K562 (cell line): ENCODE results near the gene DBT. TPM values are rescaled to one million over a fixed set of nuclear protein-coding genes. Genes with fewer than 3 reads are reported as not detected.

Experiments
- ATAC-seq: fragments of 200-7000 bp; cut with Tn5 transposase; 3 replicates; pipeline ENCODE4 v1.9.1; 2020; ENCODE audit warnings: moderate library complexity
- BruUV-seq: library from RNA; stranded (reverse); fragments of 400-500 nt; replicated peaks from 2 replicates; lab custom pipeline; 2021; lab: Mats Ljungman, UMichigan
- CTCF ChIA-PET: fragments of 300-600 bp; formaldehyde crosslinking; extraction: SDS; loops from one replicate; lab custom pipeline; 2021; ENCODE audit warnings: low intra/inter-chr PET ratio; lab: Yijun Ruan, JAX
- POLR2A ChIA-PET: fragments of 300-600, 350-650 bp; sonication (Branson Sonifier 250); formaldehyde crosslinking; extraction: SDS; loops from one replicate; lab custom pipeline; 2021; ENCODE audit warnings: antibody characterized with exemption, inconsistent platforms; lab: Yijun Ruan, JAX
- DNase-seq, 4 experiments: peaks; one replicate each; pipeline versions ENCODE4 v3.0.0 to v3.0.0-alpha.2; 2011 to 2018; ENCODE audit warnings: low spot score in 3 of 4, mixed read lengths in 3 of 4; ENCODE audit errors: extremely low read depth in 1 of 4
- FAIRE-seq: peaks from 2 replicates; lab custom pipeline; 2011; peaks lifted over from hg19 to GRCh38; lab: Jason Lieb, UNC
- H2AFZ ChIP-seq: 2 replicates; pipeline ENCODE4 v1.6.0; 2011; ENCODE audit warnings: low read depth, low read length, control low read depth, inconsistent platforms
- H3K27ac ChIP-seq: fragments of 200-600 bp; 3 replicates; pipeline ENCODE4 v1.8.0; 2011; ENCODE audit warnings: low read depth, mild to moderate bottlenecking, control low read depth, inconsistent platforms, low read length, moderate library complexity, mixed read lengths; ENCODE audit errors: extremely low read depth
- H3K27me3 ChIP-seq, 2 experiments: fragments of 300-600 bp in 1 of 2; 2 replicates in 1 of 2; 3 replicates in 1 of 2; pipeline versions ENCODE4 v1.6.0 to v1.8.0; 2011; ENCODE audit warnings: inconsistent platforms in 2 of 2, low read length in 2 of 2, mild to moderate bottlenecking in 1 of 2, mixed read lengths in 1 of 2, moderate library complexity in 1 of 2; ENCODE audit not compliant: control insufficient read depth in 2 of 2, insufficient read depth in 2 of 2
- H3K36me3 ChIP-seq: fragments of 300-600 bp; 3 replicates; pipeline ENCODE4 v1.8.0; 2011; ENCODE audit warnings: mild to moderate bottlenecking, low read length, inconsistent platforms; ENCODE audit not compliant: control insufficient read depth, insufficient read depth
- H3K4me1 ChIP-seq, 2 experiments: fragments of 200-600 bp in 1 of 2; replicated peaks in 1 of 2; 2 replicates in 1 of 2; 3 replicates in 1 of 2; pipeline versions ENCODE4 v1.5.1 to v1.8.0; 2011; ENCODE audit warnings: inconsistent platforms in 2 of 2, low read length in 2 of 2, mild to moderate bottlenecking in 1 of 2, mixed read lengths in 1 of 2, moderate library complexity in 1 of 2; ENCODE audit not compliant: control insufficient read depth in 2 of 2, insufficient read depth in 2 of 2
- H3K4me2 ChIP-seq: 2 replicates; pipeline ENCODE4 v1.6.1; 2011; ENCODE audit warnings: low read length, control low read depth, inconsistent platforms, mixed read lengths; ENCODE audit not compliant: insufficient read depth
- H3K4me3 ChIP-seq: fragments of 200-600 bp; sonication (generic), shearing (Covaris generic); 2 replicates; pipeline ENCODE4 v1.5.1; 2016; ENCODE audit warnings: control low read depth, inconsistent platforms
- H3K79me2 ChIP-seq: fragments of 200-600 bp; 3 replicates; pipeline ENCODE4 v1.8.0; 2011; ENCODE audit warnings: low read length, inconsistent platforms; ENCODE audit not compliant: control insufficient read depth, insufficient read depth
- H3K9ac ChIP-seq, 2 experiments: 2 replicates each; pipeline versions ENCODE4 v1.6.0 to v1.6.1; 2011; ENCODE audit warnings: low read depth in 2 of 2, low read length in 2 of 2, control low read depth in 1 of 2, inconsistent platforms in 1 of 2, mild to moderate bottlenecking in 1 of 2, mixed read lengths in 1 of 2; ENCODE audit not compliant: insufficient read depth in 1 of 2
- H3K9me1 ChIP-seq: one replicate; pipeline ENCODE4 v1.6.0; 2011; ENCODE audit warnings: inconsistent platforms, mild to moderate bottlenecking, low read length, moderate library complexity; ENCODE audit not compliant: control insufficient read depth, insufficient read depth
- H3K9me3 ChIP-seq: replicated peaks from 2 replicates; pipeline ENCODE4 v1.5.1; 2011; ENCODE audit warnings: low read depth, low read length, inconsistent platforms; ENCODE audit not compliant: control insufficient read depth, insufficient read depth
- H4K20me1 ChIP-seq: replicated peaks from 2 replicates; pipeline ENCODE4 v1.6.1; 2011; ENCODE audit warnings: low read length, inconsistent platforms, mixed read lengths; ENCODE audit not compliant: control insufficient read depth, insufficient read depth
- CTCF ChIP-seq, 3 experiments: IDR thresholded peaks in 2 of 3; conservative IDR thresholded peaks in 1 of 3; 2 replicates each; pipeline ENCODE4 v1.5.1; 2011 to 2012; ENCODE audit warnings: low read length in 3 of 3, mild to moderate bottlenecking in 3 of 3, control low read depth in 2 of 3, improper control_type of control experiment in 1 of 3, inconsistent platforms in 1 of 3, low read depth in 1 of 3, mixed read lengths in 1 of 3, moderate library complexity in 1 of 3; ENCODE audit not compliant: insufficient read depth in 2 of 3
- HMBOX1 ChIP-seq: sonication (generic); IDR thresholded peaks from 2 replicates; pipeline ENCODE4 v1.6.1; 2016
- RAD21 ChIP-seq, 2 experiments: fragments of 250-450 bp in 1 of 2; fragments of 450-650 bp in 1 of 2; sonication (Bioruptor Pico) in 1 of 2; formaldehyde crosslinking in 1 of 2; IDR thresholded peaks in 1 of 2; conservative IDR thresholded peaks in 1 of 2; 2 replicates each; pipeline versions ENCODE4 v1.4.0 to v1.8.0; 2020 to 2022; ENCODE audit warnings: mild to moderate bottlenecking in 2 of 2, moderate library complexity in 1 of 2
- RBM22 ChIP-seq: fragments of 200-400 bp; formaldehyde crosslinking; IDR thresholded peaks from 2 replicates; pipeline ENCODE4 v1.6.1; 2018; ENCODE audit warnings: low read length, low read depth; ENCODE audit not compliant: poor library complexity, severe bottlenecking
- REST ChIP-seq, 2 experiments: fragments of 450-650 bp; formaldehyde crosslinking in 1 of 2; IDR thresholded peaks; 2 replicates each; pipeline versions ENCODE4 v1.4.0 to v1.6.1; 2014 to 2020; ENCODE audit warnings: mild to moderate bottlenecking in 2 of 2, borderline replicate concordance in 1 of 2, low read depth in 1 of 2
- ZNF23 ChIP-seq: fragments of 250-450 bp; sonication (Bioruptor Pico); IDR thresholded peaks from 2 replicates; pipeline ENCODE4 v1.4.0; 2020; ENCODE audit warnings: mild to moderate bottlenecking
- ZNF232 ChIP-seq: sonication (generic); formaldehyde crosslinking; IDR thresholded peaks from 2 replicates; pipeline ENCODE4 v1.8.0; 2022; ENCODE audit warnings: mild to moderate bottlenecking, missing genetic modification reagents
- ZNF511 ChIP-seq: sonication (generic); formaldehyde crosslinking; IDR thresholded peaks from 2 replicates; pipeline ENCODE4 v1.8.0; 2022; ENCODE audit warnings: mild to moderate bottlenecking, missing genetic modification reagents
- ZNF766 ChIP-seq: fragments of 200-800 bp; sonication (Bioruptor generic); conservative IDR thresholded peaks from 2 replicates; pipeline ENCODE4 v1.6.1; 2016; ENCODE audit warnings: missing genetic modification characterization, missing compliant biosample characterization
- WGBS: fragments of 100-300 bp; shearing (Covaris generic); methylation state at CpG from one replicate; pipeline ENCODE4 v1.1.6; 2016; ENCODE audit warnings: low coverage, mixed read lengths; ENCODE audit not compliant: insufficient coverage; ENCODE audit errors: missing lambda C conversion rate; 5-methylcytosine and 5-hydroxymethylcytosine counted together
- in situ Hi-C: fragments of 300-500 bp; cut with MboI; formaldehyde crosslinking; loops from 4 replicates; pipeline ENCODE4 v1.15.0; 2018; ENCODE audit warnings: inconsistent platforms, mixed read lengths
- intact Hi-C: fragments of 100-400 bp; cut with micrococcal nuclease; formaldehyde crosslinking; loops from 2 replicates; pipeline ENCODE4 v1.14.2; 2022
- polyA plus RNA-seq, 8 experiments: library from polyadenylated mRNA; depleted of rRNA in 4 of 8; stranded (reverse) in 5 of 8; unstranded in 3 of 8; fragments of >200 nt; fragmentation: Nextera tagmentation in 2 of 8; fragmentation: Illumina TruSeq in 1 of 8; extraction: Ambion mirVana in 2 of 8; extraction: Trizol in 1 of 8; gene quantifications; 2 replicates each; pipeline versions ENCODE4 v1.2.1 to v1.2.3, GENCODE V29; 2011 to 2014; ENCODE audit warnings: inconsistent platforms in 1 of 8, missing spikeins in 1 of 8
- total RNA-seq, 7 experiments: library from RNA; depleted of rRNA in 6 of 7; stranded (reverse); fragments of >200 nt in 6 of 7; fragmentation: Illumina TruSeq in 2 of 7; extraction: Trizol in 2 of 7; gene quantifications; 2 replicates each; pipeline versions ENCODE4 v1.2.1 to v1.2.3, GENCODE V29; 2011 to 2021; ENCODE audit warnings: low replicate concordance in 1 of 7

The DBT gene
- total and polyA plus RNA-seq, 9 of the 15 experiments (the other 6 are each of a cell fraction or from before 2014, with no cell fraction given): 2.7 to 13.5 (median 7.3) TPM

GRCh38 chr1:100277866-100278265 lies 28.2 kb upstream of the DBT start:
- FAIRE-seq (peak; percentile 37), ATAC-seq (peak; percentile 72; the same call in 2 of the 3 replicates), DNase-seq (peak in 2 of 4 experiments; percentile 21)
- no TSS peak for BruUV-seq
- 38% methylated on average over 1 of the region's 1 CpG for WGBS
- intact Hi-C loops: loop anchor here (5.0 kb wide), 1 partner anchor 179 kb away; no protein-coding TSS in a partner anchor
- no peak overlapping the region for H3K9ac ChIP-seq
- no peaks in the 10 kb centered on the region for H4K20me1 ChIP-seq
- no peaks in the 10 kb centered on the region for H3K9me1 ChIP-seq
- CTCF ChIA-PET: interaction anchor here (0.5 to 0.6 kb wide), 2 partner anchors 71 to 88 kb away, joined by 3 read pairs; no protein-coding TSS in a partner anchor
- POLR2A ChIA-PET: no interaction called here
- no peaks in the 10 kb centered on the region for H3K4me1 ChIP-seq
- in situ Hi-C loops: no loop called here
- no peak overlapping the region for H3K27ac ChIP-seq
- H3K9me3 ChIP-seq: no peaks in the 10 kb centered on the region; the same call in 1 of the 2 replicates
- no peak overlapping the region for H2AFZ ChIP-seq
- H3K36me3 ChIP-seq: peaks cover 98% of the 10 kb centered on the region
- no peak overlapping the region for H3K4me3 ChIP-seq
- no peak overlapping the region for H3K4me2 ChIP-seq
- H3K79me2 ChIP-seq: peaks cover 5% of the 10 kb centered on the region; the same call in 1 of the 3 replicates
- no peaks in the 10 kb centered on the region for H3K27me3 ChIP-seq
- TF ChIP-seq REST (IDR thresholded peaks at IDR 0.05; ENCODE audit: borderline replicate concordance): 0 out of 2 replicates have a peak, but pooled peaks have one; percentile 10
- no peak for TF ChIP-seq REST (CRISPR knock-in tag; IDR thresholded peaks at IDR 0.05; ENCODE audit: low read depth)
- TF ChIP-seq ZNF511 (CRISPR knock-in tag): no peak
- TF ChIP-seq ZNF232 (CRISPR knock-in tag): no peak
- peak; percentile 22 to 42 (median 22); a peak in 3 of 6 replicates for TF ChIP-seq CTCF (IDR thresholded peaks at IDR 0.05 in 2 of 3, conservative IDR thresholded peaks at IDR 0.05 in 1 of 3; ENCODE audit: insufficient read depth in 2 of 3, low read depth in 1 of 3, low read length in 3 of 3)
- TF ChIP-seq HMBOX1: peak; percentile 34; the same call in 1 of the 2 replicates
- no peak for TF ChIP-seq ZNF23 (CRISPR knock-in tag)
- 0 out of 2 replicates have a peak, but pooled peaks have one; percentile 47 for TF ChIP-seq ZNF766 (CRISPR knock-in tag)
- no peak for TF ChIP-seq RBM22
- peak in 1 of 2 experiments; percentile 47; a peak in 3 of 4 replicates for TF ChIP-seq RAD21 (CRISPR knock-in tag; conservative IDR thresholded peaks at IDR 0.05 in 1 of 2, IDR thresholded peaks at IDR 0.05 in 1 of 2)
